Liver (tissue), 9 donors: ENCODE measurements around the gene BPIFB1. TPM values are rescaled to one million over a fixed set of nuclear protein-coding genes. Genes with fewer than 3 reads are reported as not detected.

Experiments
- DNase-seq: peaks from one replicate; pipeline ENCODE4 v3.0.0-alpha.2; 2017; ENCODE audit warnings: low spot score
- H3K27ac ChIP-seq, 2 donors: one replicate each; pipeline ENCODE4 v1.7.0; 2013; ENCODE audit warnings: inconsistent platforms in 2 of 2, low read length in 2 of 2, control low read depth in 1 of 2, low read depth in 1 of 2, mild to moderate bottlenecking in 1 of 2
- H3K27me3 ChIP-seq, 4 donors: one replicate each; pipeline versions ENCODE4 v1.6.1 to v1.7.0; 2013; ENCODE audit warnings: low read length in 3 of 4, inconsistent platforms in 1 of 4, mild to moderate bottlenecking in 1 of 4, moderate library complexity in 1 of 4; ENCODE audit not compliant: control insufficient read depth in 4 of 4, insufficient read depth in 4 of 4
- H3K36me3 ChIP-seq, 4 donors: one replicate each; pipeline versions ENCODE4 v1.6.1 to v1.7.0; 2013; ENCODE audit warnings: low read length in 3 of 4, mild to moderate bottlenecking in 3 of 4, low read depth in 1 of 4, moderate library complexity in 1 of 4; ENCODE audit not compliant: control insufficient read depth in 4 of 4, insufficient read depth in 3 of 4
- H3K4me1 ChIP-seq, 4 donors: one replicate each; pipeline versions ENCODE4 v1.6.1 to v1.7.0; 2013; ENCODE audit warnings: low read length in 3 of 4, mild to moderate bottlenecking in 3 of 4, moderate library complexity in 1 of 4; ENCODE audit not compliant: control insufficient read depth in 4 of 4, insufficient read depth in 4 of 4
- H3K4me3 ChIP-seq, 3 donors: one replicate each; pipeline versions ENCODE4 v1.6.1 to v1.7.0; 2013; ENCODE audit warnings: low read length in 3 of 3, control low read depth in 1 of 3, low read depth in 1 of 3, mild to moderate bottlenecking in 1 of 3
- H3K9ac ChIP-seq, 2 donors: one replicate each; pipeline ENCODE4 v1.7.0; 2013; ENCODE audit warnings: low read length in 2 of 2, mild to moderate bottlenecking in 2 of 2, moderate library complexity in 2 of 2, control low read depth in 1 of 2, low read depth in 1 of 2
- H3K9me3 ChIP-seq, 4 donors: one replicate each; pipeline versions ENCODE4 v1.6.1 to v1.7.0; 2013; ENCODE audit warnings: low read length in 3 of 4; ENCODE audit not compliant: control insufficient read depth in 4 of 4
- CTCF ChIP-seq: fragments of 150-350 bp; IDR thresholded peaks from 2 replicates; pipeline ENCODE4 v1.5.1; 2017; ENCODE audit warnings: improper control_type of control experiment, low read depth, low read length; ENCODE audit not compliant: missing input control
- FOXA1 ChIP-seq: IDR thresholded peaks from 2 replicates; pipeline ENCODE4 v1.6.1; 2016; ENCODE audit warnings: antibody characterized with exemption
- FOXA2 ChIP-seq: IDR thresholded peaks from 2 replicates; pipeline ENCODE4 v1.6.1; 2016; ENCODE audit warnings: antibody characterized with exemption
- GABPA ChIP-seq, 2 donors: IDR thresholded peaks in 1 of 2; conservative IDR thresholded peaks in 1 of 2; 2 replicates each; pipeline ENCODE4 v1.6.1; 2016; ENCODE audit warnings: antibody characterized with exemption in 2 of 2, mild to moderate bottlenecking in 1 of 2, moderate library complexity in 1 of 2
- HNF4A ChIP-seq, 2 donors: conservative IDR thresholded peaks; 2 replicates each; pipeline ENCODE4 v1.6.1; 2016; ENCODE audit warnings: antibody characterized with exemption in 2 of 2, mild to moderate bottlenecking in 2 of 2
- JUND ChIP-seq, 2 donors: IDR thresholded peaks; 2 replicates each; pipeline ENCODE4 v1.6.1; 2016; ENCODE audit warnings: antibody characterized with exemption in 2 of 2
- RAD21 ChIP-seq, 2 donors: IDR thresholded peaks; 2 replicates each; pipeline ENCODE4 v1.6.1; 2016; ENCODE audit warnings: antibody characterized with exemption in 2 of 2, mild to moderate bottlenecking in 2 of 2
- RXRA ChIP-seq, 2 donors: IDR thresholded peaks; 2 replicates each; pipeline ENCODE4 v1.6.1; 2017 to 2018; ENCODE audit warnings: antibody characterized with exemption in 2 of 2, mild to moderate bottlenecking in 1 of 2
- SP1 ChIP-seq: IDR thresholded peaks from 2 replicates; pipeline ENCODE4 v1.6.1; 2018; ENCODE audit warnings: antibody characterized with exemption, mild to moderate bottlenecking
- TAF1 ChIP-seq: conservative IDR thresholded peaks from 2 replicates; pipeline ENCODE4 v1.6.1; 2016; ENCODE audit warnings: antibody characterized with exemption, mild to moderate bottlenecking
- YY1 ChIP-seq: IDR thresholded peaks from 2 replicates; pipeline ENCODE4 v1.6.1; 2016; ENCODE audit warnings: antibody characterized with exemption, mild to moderate bottlenecking
- WGBS: extraction: QIAGEN DNeasy Blood & Tissue Kit; methylation state at CpG from one replicate; pipeline ENCODE4 v1.1.7; 2013; 5-methylcytosine and 5-hydroxymethylcytosine counted together
- polyA plus RNA-seq, 2 donors: library from polyadenylated mRNA; stranded (reverse) in 1 of 2; unstranded in 1 of 2; fragments of 200-250 nt in 1 of 2; fragments of >200 nt in 1 of 2; fragmentation: Nextera tagmentation in 1 of 2; extraction: Ambion mirVana in 1 of 2; gene quantifications; one replicate each; pipeline versions ENCODE4 v1.2.1 to v1.2.3, GENCODE V29; 2013 to 2015
- total RNA-seq, 2 donors: library from RNA; depleted of rRNA; stranded (reverse); fragments of >200 nt; gene quantifications; one replicate each; pipeline ENCODE4 v1.2.3, GENCODE V29; 2014
- TF ChIP-seq, protein P1 (sequence below): IDR thresholded peaks from 2 replicates; pipeline ENCODE4 v1.6.1; 2016; ENCODE audit warnings: antibody characterized with exemption, mild to moderate bottlenecking
- TF ChIP-seq, protein P2 (sequence below): IDR thresholded peaks from 2 replicates; pipeline ENCODE4 v1.6.1; 2016; ENCODE audit warnings: antibody characterized with exemption
- donor health status: healthy.
- donor health status: healthy.
- donor health status: healthy.
- donor health status: healthy.
- donor health status: healthy.

The BPIFB1 gene
- total and polyA plus RNA-seq, 4 donors, result 0.08 to 0.13 TPM; not detected in 2

DNA sequence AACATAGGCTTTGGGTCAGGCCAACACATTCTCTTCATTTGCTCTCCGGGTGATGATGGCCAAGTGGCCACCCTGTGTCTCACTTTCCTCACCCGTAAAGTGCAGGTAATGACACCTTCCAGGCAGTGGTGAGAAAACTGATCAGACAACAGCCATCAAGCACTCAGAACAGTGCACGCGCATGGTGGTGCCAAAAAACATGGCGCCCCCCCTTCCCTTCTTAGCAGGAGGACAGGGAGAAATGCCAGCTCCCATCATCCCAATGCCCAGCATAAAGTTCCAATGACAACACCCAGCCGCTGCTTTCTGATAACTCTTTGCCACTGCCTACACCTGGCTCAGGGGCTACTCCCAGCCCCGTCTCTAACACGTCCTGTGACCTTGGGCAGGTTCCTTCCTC, 8.4 kb downstream of the BPIFB1 start:
- DNase-seq, result no peak
- WGBS, result 81% methylated on average over 8 of the region's 8 CpGs

DNA sequence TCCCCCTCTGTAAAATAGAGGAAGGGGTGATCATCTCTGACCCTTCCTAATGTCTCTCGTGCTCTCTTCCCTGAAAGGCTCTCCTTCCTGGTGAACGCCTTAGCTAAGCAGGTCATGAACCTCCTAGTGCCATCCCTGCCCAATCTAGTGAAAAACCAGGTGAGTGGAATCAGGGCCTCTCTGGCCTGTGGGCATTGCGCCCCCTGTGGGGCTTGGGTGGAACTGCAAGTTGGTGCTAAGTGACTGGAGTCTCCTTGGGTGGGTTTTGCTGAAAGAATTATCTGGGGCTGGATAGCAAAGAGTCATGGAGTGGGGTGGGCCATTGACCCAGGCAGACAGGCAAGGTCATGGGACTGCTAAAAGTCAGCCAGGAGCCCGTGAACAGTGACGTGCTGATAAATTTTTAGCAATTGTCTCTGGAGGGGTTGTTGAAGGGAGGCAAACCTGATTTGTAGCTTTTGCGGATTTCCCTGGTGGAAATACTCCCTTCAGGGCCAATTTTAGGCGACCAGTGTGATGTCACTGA, 8.9 kb downstream of the BPIFB1 start:
- H3K9me3 ChIP-seq, result no peaks in the 10 kb centered on the region
- no peak overlapping the region for H3K9ac ChIP-seq
- H3K4me1 ChIP-seq, result no peaks in the 10 kb centered on the region
- no peak overlapping the region for H3K4me3 ChIP-seq
- 35% methylated on average over 7 of the region's 7 CpGs for WGBS
- H3K27me3 ChIP-seq, result peaks cover 0 to 2% (median 0%) of the 10 kb centered on the region in 4 donors
- DNase-seq, result peak; percentile 63
- no peak overlapping the region for H3K27ac ChIP-seq
- no peak for TF ChIP-seq GABPA (IDR thresholded peaks at IDR 0.05 in 1 of 2, conservative IDR thresholded peaks at IDR 0.05 in 1 of 2)
- TF ChIP-seq FOXA1, result no peak
- peak; percentile 80 to 84 for TF ChIP-seq RAD21 (IDR thresholded peaks at IDR 0.05)
- peak; percentile 76 for TF ChIP-seq CTCF
- no peaks in the 10 kb centered on the region for H3K36me3 ChIP-seq

More for the DNA sequence above, 8.4 kb downstream of the BPIFB1 start:
- Histone ChIP-seq H3K9ac (no peak overlapping the region), H3K4me1 (no peaks in the 10 kb centered on the region), H3K36me3 (no peaks in the 10 kb centered on the region), H3K4me3 (no peak overlapping the region), H3K27me3 (peaks cover 0 to 3% (median 0%) of the 10 kb centered on the region in 4 donors), H3K27ac (no peak overlapping the region), H3K9me3 (no peaks in the 10 kb centered on the region)
- TF ChIP-seq, protein P1, sequence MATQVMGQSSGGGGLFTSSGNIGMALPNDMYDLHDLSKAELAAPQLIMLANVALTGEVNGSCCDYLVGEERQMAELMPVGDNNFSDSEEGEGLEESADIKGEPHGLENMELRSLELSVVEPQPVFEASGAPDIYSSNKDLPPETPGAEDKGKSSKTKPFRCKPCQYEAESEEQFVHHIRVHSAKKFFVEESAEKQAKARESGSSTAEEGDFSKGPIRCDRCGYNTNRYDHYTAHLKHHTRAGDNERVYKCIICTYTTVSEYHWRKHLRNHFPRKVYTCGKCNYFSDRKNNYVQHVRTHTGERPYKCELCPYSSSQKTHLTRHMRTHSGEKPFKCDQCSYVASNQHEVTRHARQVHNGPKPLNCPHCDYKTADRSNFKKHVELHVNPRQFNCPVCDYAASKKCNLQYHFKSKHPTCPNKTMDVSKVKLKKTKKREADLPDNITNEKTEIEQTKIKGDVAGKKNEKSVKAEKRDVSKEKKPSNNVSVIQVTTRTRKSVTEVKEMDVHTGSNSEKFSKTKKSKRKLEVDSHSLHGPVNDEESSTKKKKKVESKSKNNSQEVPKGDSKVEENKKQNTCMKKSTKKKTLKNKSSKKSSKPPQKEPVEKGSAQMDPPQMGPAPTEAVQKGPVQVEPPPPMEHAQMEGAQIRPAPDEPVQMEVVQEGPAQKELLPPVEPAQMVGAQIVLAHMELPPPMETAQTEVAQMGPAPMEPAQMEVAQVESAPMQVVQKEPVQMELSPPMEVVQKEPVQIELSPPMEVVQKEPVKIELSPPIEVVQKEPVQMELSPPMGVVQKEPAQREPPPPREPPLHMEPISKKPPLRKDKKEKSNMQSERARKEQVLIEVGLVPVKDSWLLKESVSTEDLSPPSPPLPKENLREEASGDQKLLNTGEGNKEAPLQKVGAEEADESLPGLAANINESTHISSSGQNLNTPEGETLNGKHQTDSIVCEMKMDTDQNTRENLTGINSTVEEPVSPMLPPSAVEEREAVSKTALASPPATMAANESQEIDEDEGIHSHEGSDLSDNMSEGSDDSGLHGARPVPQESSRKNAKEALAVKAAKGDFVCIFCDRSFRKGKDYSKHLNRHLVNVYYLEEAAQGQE, result no peak
- TF ChIP-seq GABPA (IDR thresholded peaks at IDR 0.05 in 1 of 2, conservative IDR thresholded peaks at IDR 0.05 in 1 of 2) (no peak), RAD21 (IDR thresholded peaks at IDR 0.05) (no peak), YY1 (no peak), JUND (IDR thresholded peaks at IDR 0.05) (no peak), RXRA (IDR thresholded peaks at IDR 0.05) (no peak), CTCF (no peak), FOXA2 (no peak), HNF4A (conservative IDR thresholded peaks at IDR 0.05) (no peak), TAF1 (no peak), SP1 (no peak)
- TF ChIP-seq, protein P2, sequence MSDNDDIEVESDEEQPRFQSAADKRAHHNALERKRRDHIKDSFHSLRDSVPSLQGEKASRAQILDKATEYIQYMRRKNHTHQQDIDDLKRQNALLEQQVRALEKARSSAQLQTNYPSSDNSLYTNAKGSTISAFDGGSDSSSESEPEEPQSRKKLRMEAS, result no peak
